ENCODE measurements around the gene SDHC. TPM values are rescaled to one million over a fixed set of nuclear protein-coding genes. Genes with fewer than 3 reads are reported as not detected.

The SDHC gene
- total RNA-seq, 4 donors from 2014 or later, result 27.9 to 144 (median 48.4) TPM

DNA sequence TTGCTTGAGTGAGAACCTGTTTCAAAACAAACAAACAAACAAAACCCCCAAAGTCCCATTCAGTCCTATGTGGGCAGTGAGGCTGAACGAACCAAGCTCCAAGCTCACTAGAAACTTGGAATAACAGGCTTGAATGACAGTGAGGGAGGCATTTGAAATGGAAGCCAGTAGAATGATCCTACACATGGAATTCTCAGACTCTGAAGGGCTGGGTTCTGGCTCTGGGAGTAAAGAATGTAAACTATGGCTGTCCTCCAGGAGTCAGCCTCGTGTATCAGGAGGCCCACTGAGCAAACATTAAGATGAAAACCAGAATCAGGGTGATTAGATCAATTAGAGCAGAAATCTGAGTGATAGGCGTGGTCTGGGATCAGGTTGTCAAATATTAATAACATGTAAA is 40.8 kb upstream of the SDHC start:
- H3K4me1 ChIP-seq, result no peaks in the 10 kb centered on the region
- no peak overlapping the region for H3K27ac ChIP-seq
- TF ChIP-seq POLR2A (IDR thresholded peaks at IDR 0.05), result no peak
- no peak for TF ChIP-seq EP300 (IDR thresholded peaks at IDR 0.05)
- TF ChIP-seq, protein P1, sequence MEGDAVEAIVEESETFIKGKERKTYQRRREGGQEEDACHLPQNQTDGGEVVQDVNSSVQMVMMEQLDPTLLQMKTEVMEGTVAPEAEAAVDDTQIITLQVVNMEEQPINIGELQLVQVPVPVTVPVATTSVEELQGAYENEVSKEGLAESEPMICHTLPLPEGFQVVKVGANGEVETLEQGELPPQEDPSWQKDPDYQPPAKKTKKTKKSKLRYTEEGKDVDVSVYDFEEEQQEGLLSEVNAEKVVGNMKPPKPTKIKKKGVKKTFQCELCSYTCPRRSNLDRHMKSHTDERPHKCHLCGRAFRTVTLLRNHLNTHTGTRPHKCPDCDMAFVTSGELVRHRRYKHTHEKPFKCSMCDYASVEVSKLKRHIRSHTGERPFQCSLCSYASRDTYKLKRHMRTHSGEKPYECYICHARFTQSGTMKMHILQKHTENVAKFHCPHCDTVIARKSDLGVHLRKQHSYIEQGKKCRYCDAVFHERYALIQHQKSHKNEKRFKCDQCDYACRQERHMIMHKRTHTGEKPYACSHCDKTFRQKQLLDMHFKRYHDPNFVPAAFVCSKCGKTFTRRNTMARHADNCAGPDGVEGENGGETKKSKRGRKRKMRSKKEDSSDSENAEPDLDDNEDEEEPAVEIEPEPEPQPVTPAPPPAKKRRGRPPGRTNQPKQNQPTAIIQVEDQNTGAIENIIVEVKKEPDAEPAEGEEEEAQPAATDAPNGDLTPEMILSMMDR (IDR thresholded peaks at IDR 0.05), result no peak
- H3K36me3 ChIP-seq, result no peaks in the 10 kb centered on the region
- 41 to 45% methylated on average over 3 of the region's 3 CpGs for WGBS, 2 donors
- H3K27me3 ChIP-seq, result no peaks in the 10 kb centered on the region
- no peak for DNase-seq (ENCODE audit: low spot score in 2 of 2)
- H3K4me3 ChIP-seq, result no peak overlapping the region
- no peaks in the 10 kb centered on the region for H3K9me3 ChIP-seq

DNA sequence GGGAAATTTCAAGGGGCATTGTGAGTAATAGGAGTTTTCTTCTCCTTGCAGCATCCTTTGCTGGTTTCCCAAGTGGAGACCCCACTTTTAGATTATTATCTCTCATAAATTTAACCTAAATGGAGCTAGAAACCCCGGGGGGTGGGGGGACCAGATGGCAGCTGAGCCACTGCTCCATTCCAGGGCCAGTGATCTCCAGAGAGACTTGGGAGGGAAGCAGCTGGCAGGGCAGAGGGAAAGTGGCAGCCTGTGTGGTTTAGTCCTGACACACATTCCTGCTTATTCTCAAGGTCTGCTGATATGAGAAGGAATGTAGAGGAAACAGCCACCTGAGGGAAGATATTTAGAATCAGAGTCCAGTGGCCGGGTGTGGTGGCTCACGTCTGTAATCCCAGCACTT is 39.3 kb upstream of the SDHC start:
- Histone ChIP-seq H3K9me3 (no peaks in the 10 kb centered on the region), H3K27me3 (no peaks in the 10 kb centered on the region), H3K4me1 (no peaks in the 10 kb centered on the region), H3K27ac (no peak overlapping the region), H3K4me3 (no peak overlapping the region), H3K36me3 (peaks cover 0 to 14% (median 0%) of the 10 kb centered on the region in 3 donors)
- no peak for TF ChIP-seq EP300 (IDR thresholded peaks at IDR 0.05)
- TF ChIP-seq POLR2A (IDR thresholded peaks at IDR 0.05), result no peak
- TF ChIP-seq, protein P1 (IDR thresholded peaks at IDR 0.05), result no peak
- no peak for DNase-seq (ENCODE audit: low spot score in 2 of 2)
- 64 to 75% methylated on average over 3 of the region's 3 CpGs for WGBS, 2 donors

DNA sequence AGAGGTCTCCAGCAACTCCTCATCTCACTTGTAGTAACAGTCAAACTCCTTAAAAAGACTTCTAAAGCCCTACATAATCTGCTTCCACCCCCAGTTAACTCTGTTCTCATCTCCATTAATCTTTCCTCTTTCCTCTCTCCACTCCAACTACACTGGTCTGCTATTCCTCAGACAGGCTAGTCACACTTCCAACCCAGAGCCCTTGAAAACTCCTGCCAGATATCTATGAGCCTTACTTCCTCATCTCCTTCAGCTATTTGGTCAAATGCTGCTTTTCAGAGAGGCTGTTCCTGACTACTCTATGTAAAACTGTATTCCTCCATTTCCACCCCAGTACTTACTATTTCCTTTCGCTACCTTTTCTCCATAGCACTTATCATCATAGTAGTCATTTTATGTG is 31.2 kb upstream of the SDHC start:
- DNase-seq (ENCODE audit: low spot score in 2 of 2), result no peak
- WGBS, 2 donors, result 98 to 100% methylated on average over 1 of the region's 1 CpG

DNA sequence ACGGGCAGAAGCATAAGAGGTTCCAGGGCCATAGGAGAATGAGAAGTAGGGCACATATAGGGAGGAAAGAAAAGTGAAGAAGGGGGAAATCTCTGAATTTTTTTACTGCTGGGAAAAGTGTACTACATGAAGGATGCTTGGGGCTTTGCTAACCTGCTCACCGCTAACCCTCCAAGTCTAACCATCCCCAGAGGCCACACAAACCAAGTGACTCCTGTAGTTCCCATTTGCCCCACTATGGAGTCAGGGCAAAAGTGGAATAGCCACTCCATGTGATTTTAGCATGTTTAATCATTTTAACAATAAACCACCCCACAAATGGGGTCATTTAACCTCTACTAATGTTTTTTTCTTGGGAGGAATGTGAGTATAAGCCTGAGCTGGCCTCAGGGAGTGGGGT is 29.1 kb upstream of the SDHC start:
- Histone ChIP-seq H3K9me3 (no peaks in the 10 kb centered on the region), H3K27me3 (no peaks in the 10 kb centered on the region), H3K27ac (no peak overlapping the region), H3K36me3 (peaks cover 0 to 15% (median 0%) of the 10 kb centered on the region in 3 donors), H3K4me3 (no peak overlapping the region), H3K4me1 (no peaks in the 10 kb centered on the region)
- WGBS, 2 donors, result 87 to 89% methylated on average over 2 of the region's 2 CpGs
- TF ChIP-seq EP300 (IDR thresholded peaks at IDR 0.05) (no peak), POLR2A (IDR thresholded peaks at IDR 0.05) (no peak)
- TF ChIP-seq, protein P1 (IDR thresholded peaks at IDR 0.05), result no peak
- no peak for DNase-seq (ENCODE audit: low spot score in 2 of 2)

More for the DNA sequence above, 31.2 kb upstream of the SDHC start:
- no peak overlapping the region for H3K27ac ChIP-seq
- H3K4me3 ChIP-seq, result no peak overlapping the region
- peaks cover 0 to 32% (median 0%) of the 10 kb centered on the region in 3 donors for H3K36me3 ChIP-seq
- TF ChIP-seq EP300 (IDR thresholded peaks at IDR 0.05) (no peak), POLR2A (IDR thresholded peaks at IDR 0.05) (no peak)
- TF ChIP-seq, protein P1 (IDR thresholded peaks at IDR 0.05), result no peak
- no peaks in the 10 kb centered on the region for H3K9me3 ChIP-seq
- H3K4me1 ChIP-seq, result no peaks in the 10 kb centered on the region
- H3K27me3 ChIP-seq, result no peaks in the 10 kb centered on the region

DNA sequence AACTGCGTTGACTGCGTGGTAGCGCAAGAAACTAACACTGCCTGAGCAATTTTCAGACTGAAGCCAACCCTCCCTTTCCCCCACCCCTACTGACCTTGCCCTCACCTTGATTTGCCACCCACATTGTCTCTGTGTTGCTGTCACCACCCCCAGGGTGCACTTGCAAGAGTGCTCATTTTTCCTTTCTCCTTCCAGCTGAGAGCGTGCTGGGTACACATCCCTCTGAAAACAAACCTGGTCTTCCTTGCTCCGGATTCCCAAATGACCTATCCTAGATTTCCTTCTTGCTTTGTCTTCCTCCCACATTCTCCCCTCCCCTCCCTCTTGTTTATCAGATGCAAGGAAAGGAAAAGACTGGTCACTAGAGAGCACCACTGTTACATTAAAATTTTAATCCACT is 28.7 kb upstream of the SDHC start:
- no peaks in the 10 kb centered on the region for H3K27me3 ChIP-seq
- no peaks in the 10 kb centered on the region for H3K4me1 ChIP-seq
- no peaks in the 10 kb centered on the region for H3K9me3 ChIP-seq
- no peak overlapping the region for H3K27ac ChIP-seq
- H3K4me3 ChIP-seq, result no peak overlapping the region
- DNase-seq (ENCODE audit: low spot score in 2 of 2), result no peak
- WGBS, 2 donors, result 30 to 41% methylated on average over 5 of the region's 5 CpGs
- H3K36me3 ChIP-seq, result peaks cover 0 to 15% (median 0%) of the 10 kb centered on the region in 3 donors
- TF ChIP-seq EP300 (IDR thresholded peaks at IDR 0.05), result no peak
- no peak for TF ChIP-seq POLR2A (IDR thresholded peaks at IDR 0.05)
- TF ChIP-seq, protein P1 (IDR thresholded peaks at IDR 0.05), result no peak

Data from tibial nerve (tissue), 4 donors.